Adrenal gland (tissue), 5 donors: ENCODE results near the gene PPIL6.

Experiments used
- CTCF ChIP-seq, 6 experiments: fragments of 450-650 bp in 4 of 6; fragments of 200-600 bp in 2 of 6; sonication (generic) in 1 of 6; IDR thresholded peaks; 1 replicate in 5 of 6; 2 replicates in 1 of 6; pipeline versions ENCODE4 v1.5.1 to v1.8.0; 2016 to 2021; ENCODE audit warnings: antibody characterized with exemption in 6 of 6, mild to moderate bottlenecking in 2 of 6, moderate library complexity in 1 of 6
- POLR2A ChIP-seq, 2 donors: fragments of 450-650 bp; IDR thresholded peaks; one replicate each; pipeline ENCODE4 v1.6.1; 2017; ENCODE audit warnings: antibody characterized with exemption in 2 of 2, mild to moderate bottlenecking in 2 of 2, moderate library complexity in 1 of 2
- donor health status: DM: no; HTN: no; CAD: no.

GRCh38 chr6:109452181-109452580 lies 11.8 kb upstream of the PPIL6 start:
- TF ChIP-seq CTCF (IDR thresholded peaks at IDR 0.05) (no peak), POLR2A (IDR thresholded peaks at IDR 0.05) (no peak)
